Inflammatory macrophage treated with lipopolysaccharide for 4 hours (primary cell): ENCODE results near the gene EML4.

Source experiments
- DNase-seq: peaks from one replicate; pipeline ENCODE4 v3.0.0-alpha.2; 2020

EML4 gene

DNA sequence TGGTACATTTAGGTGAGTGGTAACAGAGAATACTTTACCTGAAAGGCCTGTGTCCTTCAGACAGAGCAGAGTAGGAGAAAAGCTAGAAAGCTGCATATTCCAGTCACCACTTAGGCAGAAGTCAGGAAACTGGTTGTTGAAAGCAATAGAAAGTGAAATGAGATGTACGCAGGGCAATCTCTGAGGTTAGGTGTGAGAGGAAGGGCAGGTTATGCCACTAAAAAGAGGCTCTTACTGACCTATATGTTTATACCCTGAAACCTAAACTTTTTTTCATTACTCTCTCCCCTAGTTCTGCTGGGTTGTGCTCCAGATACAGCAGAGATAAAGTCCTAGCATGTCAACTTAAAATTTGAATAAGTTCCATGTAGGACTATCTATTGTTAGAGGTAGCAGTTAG is 98.4 kb downstream of the EML4 start:
- no peak for DNase-seq

DNA sequence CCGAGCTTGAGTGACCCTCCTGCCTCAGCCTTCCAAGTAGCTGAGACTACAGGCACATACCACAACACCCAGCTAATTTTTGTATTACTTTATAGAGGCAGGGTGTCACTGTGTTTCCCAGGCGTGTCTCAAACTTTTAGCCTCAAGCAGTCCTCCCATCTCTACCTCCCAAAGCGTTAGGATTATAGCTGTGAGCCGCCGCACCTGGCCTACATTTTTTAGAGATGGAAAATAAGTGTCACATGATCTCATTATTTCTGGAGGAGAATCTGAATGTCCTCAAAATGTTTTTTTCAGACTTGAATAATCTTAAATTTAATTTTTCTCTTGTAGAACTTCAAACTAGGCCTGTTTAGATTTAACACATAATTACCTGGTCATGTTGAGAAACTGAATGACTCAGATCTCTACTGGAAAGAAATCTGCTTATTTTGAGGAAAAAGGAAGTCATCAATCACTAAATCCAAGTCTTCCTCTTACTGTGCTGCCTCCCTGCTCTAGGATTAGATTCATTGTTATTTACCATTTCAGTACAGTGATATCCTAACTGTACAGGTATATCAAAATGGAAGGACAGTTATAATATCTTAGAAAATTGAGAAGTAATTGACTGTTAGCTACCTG is 99.5 kb downstream of the EML4 start:
- DNase-seq = no peak

DNA sequence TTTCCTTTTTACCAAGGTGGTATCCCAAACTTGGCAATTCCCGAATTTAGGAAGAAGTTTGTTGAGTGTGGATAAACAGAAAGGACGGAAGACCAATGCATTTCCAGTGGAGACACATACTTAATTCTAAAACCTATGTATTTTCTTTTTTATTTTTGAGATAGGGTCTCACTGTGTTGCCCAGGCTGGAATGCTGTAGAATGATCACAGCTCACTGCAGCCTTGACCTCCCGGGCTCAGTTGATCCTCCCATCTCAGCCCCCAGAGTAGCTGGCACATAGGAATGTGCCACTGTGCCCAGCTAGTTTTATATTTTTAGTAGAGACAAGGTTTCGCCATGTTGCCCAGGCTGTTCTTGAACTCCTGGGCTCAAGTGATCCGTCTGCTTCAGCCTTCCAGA is 101.6 kb downstream of the EML4 start:
- DNase-seq = no peak

DNA sequence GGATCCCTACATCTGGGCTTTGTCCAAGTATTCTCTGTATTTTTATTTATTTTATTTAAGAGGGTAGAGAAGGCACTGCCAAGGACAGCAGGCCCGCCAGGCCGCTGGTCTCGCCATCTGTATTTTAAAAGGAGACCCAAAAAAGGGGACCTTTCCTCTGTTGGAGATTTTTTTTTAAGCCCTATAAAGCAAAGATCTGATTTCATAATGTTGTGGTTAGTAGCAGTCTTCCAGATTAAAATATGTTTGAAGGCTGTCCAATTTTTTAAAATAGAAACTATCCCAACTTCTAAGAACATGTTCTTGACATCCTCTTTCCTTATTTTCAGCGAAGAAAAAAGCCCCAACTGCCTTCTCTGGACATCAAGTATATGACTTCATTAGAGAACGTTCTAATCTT is 102.1 kb downstream of the EML4 start:
- peak; percentile 40 for DNase-seq

DNA sequence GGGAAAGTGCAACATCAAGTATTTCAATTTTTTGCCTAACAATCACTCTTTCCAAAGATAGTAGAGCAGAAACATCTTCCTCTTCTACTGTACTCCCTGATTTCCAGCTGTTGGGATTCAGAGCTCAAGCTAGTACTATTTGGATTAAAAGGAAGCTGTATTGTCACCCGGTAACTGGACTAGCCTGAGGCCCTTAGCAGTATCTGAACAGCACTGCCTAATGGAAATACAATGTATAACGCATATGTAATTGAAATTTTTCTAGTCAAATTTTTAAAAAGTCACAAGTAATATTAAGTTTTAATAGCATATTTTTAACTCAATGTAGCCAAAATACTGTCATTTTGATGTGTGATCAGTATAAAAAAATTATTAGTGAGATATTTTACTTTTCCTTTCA is 105.7 kb downstream of the EML4 start:
- no peak for DNase-seq

DNA sequence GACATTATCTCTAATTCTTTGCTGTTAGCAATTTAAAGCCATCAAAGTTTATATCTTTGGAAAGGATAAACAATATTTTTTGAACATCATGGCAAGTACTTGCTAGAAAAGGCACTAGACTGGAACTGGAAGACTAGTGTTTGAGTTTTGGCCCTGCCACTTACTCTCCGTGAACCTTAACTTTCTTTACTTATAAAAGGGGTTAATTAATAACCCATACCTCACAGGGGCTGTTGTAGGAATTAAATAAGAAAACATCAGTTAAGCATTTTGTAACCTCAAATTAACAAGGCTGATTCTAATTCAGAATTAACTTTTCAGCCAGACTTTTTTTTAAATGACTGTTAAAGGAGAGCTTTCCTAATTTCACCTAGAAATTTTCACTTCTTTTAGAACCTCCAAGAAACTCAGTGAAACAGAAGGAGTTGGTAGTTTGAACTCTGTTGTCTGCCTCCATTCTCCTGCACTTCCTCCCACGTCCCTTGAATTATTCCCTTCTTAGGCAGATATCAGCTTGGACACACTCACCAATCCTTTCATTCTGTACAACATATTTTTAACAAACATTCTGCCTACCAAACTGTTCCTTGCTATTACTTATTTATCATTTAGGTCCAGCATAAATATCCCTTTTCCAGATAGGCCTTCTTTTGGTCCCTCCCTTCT is 112.4 kb downstream of the EML4 start:
- no peak for DNase-seq

DNA sequence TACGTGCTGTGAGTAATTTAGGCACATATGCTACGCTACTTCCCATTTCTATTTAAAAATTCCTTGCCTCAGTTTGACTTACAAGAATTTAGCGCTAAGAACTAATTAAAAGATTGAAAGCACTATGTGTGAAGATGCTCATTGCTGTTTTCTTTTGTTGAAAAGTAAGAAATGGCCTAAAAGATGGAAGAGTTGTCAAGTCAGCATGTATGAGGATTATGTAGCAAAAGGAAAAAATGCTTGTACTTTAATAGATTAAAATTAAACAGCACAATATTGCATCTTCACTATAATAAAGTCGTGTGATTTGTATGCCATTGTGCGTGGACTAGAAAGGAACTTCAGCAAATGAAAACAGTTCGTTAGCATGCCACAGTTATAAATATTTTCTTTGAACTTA is 114.9 kb downstream of the EML4 start:
- DNase-seq = no peak

DNA sequence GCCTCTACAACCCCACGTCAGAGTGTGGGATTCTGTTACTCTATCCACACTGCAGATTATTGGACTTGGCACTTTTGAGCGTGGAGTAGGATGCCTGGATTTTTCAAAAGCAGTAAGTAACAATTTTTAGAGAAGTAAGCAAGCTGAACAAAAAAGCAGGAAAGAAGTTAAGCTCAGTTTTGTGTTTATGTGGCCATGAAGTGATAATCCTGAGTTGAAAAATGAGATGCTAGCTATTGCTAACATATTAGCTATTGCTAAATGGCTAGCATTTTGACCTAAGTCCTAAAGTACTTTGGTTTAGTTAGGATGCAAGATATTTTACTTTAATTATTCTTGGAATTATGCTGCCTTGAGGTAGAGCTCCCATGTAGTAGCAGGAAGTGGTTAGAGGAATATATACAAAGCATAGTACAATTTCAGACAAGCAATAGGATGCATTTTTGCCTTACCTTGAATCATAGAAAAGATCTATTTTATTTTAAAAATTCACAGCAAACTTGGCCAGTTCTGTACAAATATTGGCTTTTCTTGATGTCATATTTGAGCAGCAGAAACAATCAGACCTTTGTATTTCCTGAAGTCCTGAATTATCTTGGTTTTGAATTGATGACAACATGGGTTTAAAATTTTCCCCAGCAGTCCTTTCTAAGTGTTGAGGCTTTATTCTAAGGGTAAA is 117.3 kb downstream of the EML4 start:
- DNase-seq = no peak

DNA sequence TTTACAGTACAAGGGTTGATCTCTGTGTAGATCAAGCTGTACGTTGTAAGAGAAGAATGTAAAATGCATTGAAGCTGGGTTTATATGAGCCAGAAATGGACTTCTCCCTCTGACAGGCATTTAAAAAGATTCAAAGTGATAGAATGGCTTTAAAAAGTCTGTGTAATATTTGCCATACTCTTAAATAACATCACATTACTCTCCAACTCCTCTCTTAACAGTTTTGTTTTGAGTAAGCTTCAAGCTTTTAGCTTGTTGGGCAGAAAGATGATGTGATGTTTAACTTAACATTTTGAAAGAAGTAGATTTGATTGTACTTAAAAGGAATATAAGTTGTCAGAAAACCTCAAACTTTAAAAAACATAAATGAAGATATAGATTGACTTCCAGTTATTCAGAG is 119.7 kb downstream of the EML4 start:
- no peak for DNase-seq

DNA sequence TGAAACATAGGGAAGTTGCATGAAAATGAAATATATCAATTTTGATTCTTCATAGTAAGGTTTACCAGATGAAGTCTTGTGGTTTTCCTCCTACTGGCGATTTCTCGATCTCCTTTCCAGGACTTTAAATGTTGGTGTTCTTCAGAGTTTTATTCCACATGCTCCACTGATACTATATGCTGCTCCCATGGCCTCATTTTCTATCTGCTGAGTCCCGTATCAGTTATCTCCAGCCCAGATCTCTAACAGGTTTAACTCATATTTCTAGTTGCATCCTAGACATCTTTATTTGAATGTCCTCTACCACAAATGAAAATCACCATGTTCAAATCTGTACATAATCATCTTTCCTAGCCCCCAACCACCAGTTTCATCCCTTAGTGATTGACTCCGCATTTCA is 120.1 kb downstream of the EML4 start:
- no peak for DNase-seq

DNA sequence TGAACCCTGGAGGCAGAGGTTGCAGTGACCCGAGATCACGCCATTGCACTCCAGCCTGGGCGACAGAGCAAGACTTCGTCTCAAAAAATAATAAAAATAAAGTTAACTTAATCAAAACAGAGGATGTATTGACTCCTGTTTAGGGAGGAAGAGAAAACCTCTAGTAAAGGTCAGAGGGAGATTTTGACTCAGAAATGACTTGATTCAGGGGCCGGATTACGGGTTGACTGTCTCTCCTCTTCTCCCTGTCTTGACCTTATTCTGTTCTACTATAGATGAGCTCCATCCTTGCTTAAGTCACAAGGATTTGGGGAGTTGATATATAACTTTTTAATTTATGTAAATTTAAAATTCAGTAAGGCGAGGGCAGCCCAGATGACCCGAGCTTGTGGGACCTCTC is 120.9 kb downstream of the EML4 start:
- DNase-seq = no peak

DNA sequence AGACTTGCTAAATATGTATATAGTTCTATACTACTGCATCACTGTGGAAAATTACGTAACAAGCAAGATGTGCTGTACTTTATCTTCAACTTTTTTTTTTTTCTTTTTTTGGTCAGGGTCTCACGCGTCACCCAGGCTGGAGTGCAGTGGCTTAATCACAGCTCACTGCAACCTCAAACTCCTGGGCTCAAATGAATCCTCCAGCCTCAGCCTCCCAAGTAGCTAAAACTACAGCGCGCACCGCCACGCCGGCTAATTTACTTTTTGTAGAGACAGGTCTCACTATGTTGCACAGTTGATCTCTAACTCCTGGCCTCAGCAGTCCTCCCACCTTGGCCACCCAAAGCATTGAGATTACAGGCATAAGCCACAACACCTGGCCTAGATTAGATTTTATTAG is 123.9 kb downstream of the EML4 start:
- no peak for DNase-seq

DNA sequence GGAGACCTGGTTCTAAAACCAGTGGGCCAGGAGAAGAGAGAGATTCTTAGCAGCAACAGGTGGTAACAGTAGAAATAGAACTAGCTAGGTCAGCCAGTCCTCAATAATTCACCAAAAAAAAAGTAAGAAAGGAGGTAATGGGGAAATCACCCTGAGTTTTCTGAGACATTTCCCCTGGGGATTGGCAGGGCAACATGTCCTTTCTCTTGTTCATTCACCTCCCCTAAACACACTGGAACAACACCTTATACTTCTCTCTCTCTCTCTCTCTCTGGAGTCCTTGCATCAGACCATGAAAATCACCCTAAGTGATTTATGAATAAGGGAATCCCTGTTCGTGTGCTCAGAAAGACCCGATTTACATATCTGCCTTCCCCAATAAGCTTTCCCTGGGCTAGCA is 127.1 kb downstream of the EML4 start:
- DNase-seq = no peak

DNA sequence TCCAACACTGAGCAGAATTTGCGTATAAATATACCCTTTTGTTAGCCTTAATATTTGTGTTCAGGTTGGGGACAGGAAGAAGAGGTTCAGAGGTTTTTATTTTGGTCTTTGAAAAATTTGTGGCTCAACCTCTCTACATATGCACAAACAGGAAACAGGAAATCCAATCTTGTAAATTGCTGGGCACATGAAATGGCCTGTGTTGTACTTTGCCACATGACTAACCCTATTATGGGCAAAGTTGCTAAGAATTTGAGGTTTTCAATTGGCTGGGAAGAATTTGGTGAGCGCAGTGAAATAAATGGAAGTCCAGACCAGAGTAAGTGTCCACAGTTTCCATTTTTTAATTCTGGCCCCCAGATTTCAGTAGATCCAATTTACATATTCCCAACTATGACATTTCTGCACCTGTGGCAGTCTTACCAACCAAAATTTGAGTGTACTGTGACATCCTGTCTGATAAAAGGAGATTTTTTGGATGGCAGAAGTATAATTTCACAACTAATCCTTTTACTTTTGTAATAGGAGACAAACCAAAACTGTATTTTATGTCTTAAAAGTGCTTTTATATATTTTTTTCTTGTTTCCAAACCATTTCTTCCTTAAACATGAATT is 128.3 kb downstream of the EML4 start:
- no peak for DNase-seq

DNA sequence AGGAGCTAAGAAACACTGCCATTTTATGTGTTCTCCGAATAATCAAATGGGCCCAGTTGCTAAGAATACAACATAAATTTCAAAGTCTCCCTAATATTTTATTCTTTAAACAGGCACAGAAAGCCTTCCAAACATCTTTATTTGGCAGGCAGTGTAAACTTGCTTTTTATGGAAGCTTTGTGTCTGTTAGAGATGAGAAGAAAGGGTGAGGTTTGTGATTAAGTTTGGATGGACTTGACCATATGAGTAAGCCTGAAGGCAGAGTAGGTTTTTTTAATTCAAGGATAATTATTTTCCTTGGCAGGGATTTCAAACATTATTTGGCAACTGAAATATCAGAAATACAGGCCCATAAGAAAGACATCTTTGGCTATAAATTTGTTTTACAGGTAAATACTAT is 129.0 kb downstream of the EML4 start:
- no peak for DNase-seq

DNA sequence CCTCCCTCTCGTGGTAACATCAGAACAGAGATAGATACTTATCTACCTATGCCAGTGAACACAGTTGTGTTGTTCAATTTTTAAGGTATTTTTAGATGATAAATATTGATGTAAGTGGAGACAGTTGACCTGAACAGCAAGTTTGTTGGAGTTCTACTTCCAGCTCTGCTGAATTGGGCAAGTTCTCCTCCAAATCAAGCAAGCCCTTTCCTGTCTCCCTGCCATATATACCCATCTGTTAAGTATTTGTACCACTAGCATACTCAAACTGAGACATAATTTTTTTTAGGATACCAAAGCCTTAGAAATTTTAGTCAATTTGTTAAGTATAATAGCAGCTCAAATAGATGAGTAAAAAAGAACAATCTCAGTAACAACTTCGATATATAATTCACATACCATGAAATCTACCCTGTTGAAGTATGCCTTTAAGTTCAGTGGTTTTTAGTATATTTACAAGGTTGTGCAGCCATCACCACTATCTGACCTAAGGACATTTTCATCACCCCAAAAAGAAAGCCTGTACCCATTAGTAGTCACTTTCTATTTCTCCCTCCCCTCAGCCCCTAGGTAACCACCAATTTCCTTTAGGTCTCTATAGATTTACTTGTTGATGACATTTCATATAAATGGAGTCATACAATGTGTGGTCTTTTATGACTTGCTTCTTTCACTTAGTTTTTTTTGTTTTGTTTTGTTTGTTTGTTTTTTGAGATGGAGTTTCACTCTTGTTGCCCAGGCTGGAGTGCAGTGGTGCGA is 130.0 kb downstream of the EML4 start:
- no peak for DNase-seq

DNA sequence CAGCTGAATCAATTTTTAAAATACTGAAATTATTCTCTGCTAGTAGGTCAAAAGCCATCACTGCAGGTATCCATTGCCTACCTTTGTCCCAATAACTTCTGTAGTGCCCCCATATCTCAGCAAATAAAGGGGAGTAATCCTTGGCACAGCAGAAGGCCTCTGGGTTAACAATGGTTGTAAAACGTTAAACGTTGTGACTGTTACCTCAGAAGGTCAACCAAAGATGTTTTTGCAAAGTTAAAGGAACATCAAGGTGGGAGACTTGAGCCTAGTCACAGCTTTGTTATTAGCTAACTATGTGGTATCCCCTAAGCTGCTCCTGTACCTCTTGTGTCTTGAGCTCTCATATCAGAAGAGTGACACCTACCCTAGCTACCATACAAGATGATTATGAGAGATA is 131.4 kb downstream of the EML4 start:
- no peak for DNase-seq

DNA sequence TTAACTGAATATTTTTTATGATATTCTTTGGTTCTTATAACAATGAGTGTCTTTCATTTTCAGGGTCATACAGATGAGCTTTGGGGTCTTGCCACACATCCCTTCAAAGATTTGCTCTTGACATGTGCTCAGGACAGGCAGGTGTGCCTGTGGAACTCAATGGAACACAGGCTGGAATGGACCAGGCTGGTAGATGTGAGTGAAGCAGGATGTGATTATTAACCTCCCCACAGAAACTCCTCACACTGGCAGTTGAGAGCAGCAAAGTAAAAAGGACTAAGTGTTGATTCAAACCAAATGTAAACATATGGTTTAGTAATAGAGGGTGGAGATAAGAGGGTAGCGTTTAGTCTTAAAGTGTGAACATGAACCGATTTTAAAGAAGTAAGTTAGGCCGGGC is 134.1 kb downstream of the EML4 start:
- no peak for DNase-seq

DNA sequence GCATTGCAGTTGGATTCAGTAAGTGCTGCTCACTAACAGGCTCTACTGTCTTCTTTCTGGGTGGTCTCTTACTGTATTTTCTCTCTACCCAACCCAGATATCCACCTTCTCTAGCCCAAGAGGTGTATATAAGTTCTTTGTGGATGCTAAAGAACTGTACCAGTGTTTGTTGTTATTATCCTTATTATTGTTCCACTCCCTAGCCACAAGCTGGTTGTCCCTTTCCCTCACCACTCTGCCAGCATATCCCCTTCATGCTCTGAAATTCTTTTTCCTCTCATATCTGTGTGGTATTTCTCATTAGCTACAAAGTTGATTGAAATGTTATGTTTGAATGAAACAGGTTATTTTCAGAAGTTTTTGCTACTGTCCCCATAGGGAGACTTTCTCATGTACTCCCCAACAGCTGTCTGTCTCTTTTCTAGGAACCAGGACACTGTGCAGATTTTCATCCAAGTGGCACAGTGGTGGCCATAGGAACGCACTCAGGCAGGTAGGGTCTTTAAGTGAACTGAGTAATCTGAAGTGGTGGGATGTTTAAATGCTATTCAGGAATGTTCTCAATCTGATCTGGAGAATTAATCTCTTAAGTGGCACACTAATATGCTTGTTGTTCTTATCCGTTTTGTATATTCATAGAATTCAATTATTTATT is 135.0 kb downstream of the EML4 start:
- DNase-seq = no peak

DNA sequence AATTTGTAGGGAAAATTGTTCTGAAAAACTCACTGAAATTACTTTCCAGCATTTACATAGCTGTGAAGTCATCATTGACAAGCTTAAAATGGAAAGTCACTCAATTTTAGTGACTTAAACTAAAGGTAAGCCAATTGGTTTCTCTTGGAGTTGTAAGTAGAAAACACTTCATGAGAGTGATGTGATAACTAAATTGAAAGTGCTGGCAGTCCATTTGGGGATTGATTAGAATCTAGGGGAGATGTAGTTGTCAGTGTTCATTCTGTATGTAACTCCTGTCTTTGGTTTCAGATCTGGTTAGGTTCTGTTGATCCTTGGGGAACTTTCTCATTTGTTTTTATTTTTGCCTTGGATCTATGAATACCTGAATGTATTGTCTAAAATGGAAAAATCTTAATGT is 138.0 kb downstream of the EML4 start:
- DNase-seq = no peak

DNA sequence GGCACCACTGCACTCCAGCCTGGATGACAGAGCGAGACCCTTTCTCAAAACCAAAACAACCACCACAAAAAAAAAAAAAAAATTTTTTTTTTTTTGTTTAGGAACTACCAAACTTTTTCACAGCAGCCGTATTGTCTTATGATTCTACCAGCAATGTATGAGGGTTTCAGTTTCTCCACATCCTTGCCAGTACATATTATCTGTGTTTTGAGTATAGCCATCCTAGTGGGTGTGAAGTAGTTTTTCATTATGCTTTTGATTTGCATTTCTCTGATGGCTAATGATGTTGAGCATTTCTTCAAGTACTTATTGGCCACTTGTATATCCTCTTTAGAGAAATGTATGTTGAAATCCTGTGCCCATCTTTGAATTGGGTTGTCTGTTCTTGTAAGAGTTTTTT is 140.2 kb downstream of the EML4 start:
- no peak for DNase-seq

DNA sequence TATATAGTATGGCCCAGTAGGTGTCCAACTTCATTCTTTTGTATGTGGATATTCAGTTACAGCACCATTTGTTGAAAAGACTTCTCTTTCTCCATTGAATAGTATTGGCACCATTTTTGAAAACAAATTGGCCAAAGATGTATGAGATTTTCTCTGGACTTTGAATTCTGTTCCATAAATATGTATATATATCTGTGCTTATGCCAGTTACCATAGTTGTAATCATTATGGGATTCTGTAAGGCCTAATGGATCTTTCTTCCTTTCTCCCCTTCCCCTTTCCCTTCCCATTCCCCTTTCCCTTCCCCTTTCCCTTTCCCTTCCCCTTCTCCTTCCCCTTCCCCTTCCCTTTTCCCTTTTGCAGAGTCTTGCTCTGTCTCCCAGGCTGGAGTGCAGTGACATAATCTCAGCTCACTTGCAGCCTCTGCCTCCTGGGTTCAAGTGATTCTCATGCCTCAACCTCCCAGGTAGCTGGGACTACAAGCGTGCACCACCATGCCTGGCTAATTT is 140.9 kb downstream of the EML4 start:
- DNase-seq = peak; percentile 11

DNA sequence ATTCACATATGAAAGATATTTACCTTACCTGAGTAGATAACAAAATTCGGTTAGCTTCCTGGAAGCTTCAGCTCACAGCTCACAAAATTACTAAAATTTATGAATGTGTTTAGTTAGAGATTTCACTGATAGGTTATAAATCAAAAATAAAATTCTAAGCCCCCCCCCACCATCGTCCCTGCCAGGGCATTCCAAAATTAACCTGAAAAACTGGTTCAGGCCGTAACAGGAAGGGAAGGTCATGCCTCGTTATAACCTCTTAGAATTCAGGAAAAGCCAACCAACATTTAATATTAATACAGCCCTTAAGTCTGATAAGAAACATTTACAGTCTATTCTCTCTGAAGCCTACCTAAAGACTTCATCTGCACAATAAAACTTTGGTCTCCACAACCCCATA is 143.0 kb downstream of the EML4 start:
- no peak for DNase-seq
